AG10803 (cell line): Measurements from ENCODE around the gene ATG9A.
A peak's percentile ranks its signal among the peaks of the same experiment; 100 is the strongest.

Experiments
- DNase-seq: peaks from one replicate; pipeline ENCODE4 v3.0.0; 2010; ENCODE audit warnings: low read depth
- H3K4me3 ChIP-seq: 2 replicates; pipeline ENCODE4 v1.5.1; 2011; ENCODE audit warnings: mild to moderate bottlenecking, low read length, control low read depth
- CTCF ChIP-seq: conservative IDR thresholded peaks from 2 replicates; pipeline ENCODE4 v1.5.1; 2011; ENCODE audit warnings: mild to moderate bottlenecking, low read length, control low read depth, inconsistent platforms

Gene ATG9A, protein sequence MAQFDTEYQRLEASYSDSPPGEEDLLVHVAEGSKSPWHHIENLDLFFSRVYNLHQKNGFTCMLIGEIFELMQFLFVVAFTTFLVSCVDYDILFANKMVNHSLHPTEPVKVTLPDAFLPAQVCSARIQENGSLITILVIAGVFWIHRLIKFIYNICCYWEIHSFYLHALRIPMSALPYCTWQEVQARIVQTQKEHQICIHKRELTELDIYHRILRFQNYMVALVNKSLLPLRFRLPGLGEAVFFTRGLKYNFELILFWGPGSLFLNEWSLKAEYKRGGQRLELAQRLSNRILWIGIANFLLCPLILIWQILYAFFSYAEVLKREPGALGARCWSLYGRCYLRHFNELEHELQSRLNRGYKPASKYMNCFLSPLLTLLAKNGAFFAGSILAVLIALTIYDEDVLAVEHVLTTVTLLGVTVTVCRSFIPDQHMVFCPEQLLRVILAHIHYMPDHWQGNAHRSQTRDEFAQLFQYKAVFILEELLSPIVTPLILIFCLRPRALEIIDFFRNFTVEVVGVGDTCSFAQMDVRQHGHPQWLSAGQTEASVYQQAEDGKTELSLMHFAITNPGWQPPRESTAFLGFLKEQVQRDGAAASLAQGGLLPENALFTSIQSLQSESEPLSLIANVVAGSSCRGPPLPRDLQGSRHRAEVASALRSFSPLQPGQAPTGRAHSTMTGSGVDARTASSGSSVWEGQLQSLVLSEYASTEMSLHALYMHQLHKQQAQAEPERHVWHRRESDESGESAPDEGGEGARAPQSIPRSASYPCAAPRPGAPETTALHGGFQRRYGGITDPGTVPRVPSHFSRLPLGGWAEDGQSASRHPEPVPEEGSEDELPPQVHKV

GRCh38 chr2:219229305-219230058 is at the start of gene ATG9A, which contains the start of gene ANKZF1:
Gene ATG9A, minus strand, starts transcription at chr2:219229636. Its CDS starts 1,612 bp downstream, at chr2:219228024.
Gene ANKZF1, plus strand, starts transcription at chr2:219229806. Its CDS starts 452 bp downstream, at chr2:219230258.
- peak within 1 kb of the TSS; percentile 68 for H3K4me3 ChIP-seq
- DNase-seq: peak; percentile 98
- TF ChIP-seq CTCF: no peak

DNA sequence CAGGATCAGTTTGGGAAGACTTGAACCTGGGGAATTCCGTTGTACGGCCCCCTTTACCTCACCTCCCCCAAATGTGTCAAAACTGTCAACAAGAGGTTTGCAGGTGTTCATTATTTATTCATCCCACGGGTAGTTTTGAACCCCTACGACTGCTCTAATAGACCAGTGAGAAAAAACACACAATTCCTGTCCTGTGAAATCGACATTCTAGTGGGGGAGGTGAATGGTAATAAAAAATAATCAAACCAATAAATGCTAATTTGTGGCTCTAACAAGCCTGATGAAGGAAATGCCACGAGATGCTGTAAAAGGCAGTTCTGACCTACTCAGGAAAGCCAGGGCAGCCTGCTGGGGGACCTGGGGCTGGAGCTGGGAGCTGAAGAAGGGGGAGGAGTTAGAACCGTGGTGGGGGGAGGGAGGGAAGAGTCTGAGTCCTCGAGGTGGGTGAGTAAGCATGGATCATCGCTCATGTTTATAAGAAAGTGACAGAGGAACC is 49.3 kb upstream of the ATG9A start:
- H3K4me3 ChIP-seq: peak overlapping the region; percentile 42
- TF ChIP-seq CTCF: no peak
- DNase-seq: no peak

- H3K4me3 ChIP-seq: no peak overlapping the region
- peak; percentile 84 for DNase-seq
- peak; percentile 91 for TF ChIP-seq CTCF
Measured at GRCh38 chr2:219277703-219278654, 48.5 kb upstream of the ATG9A start.

DNA sequence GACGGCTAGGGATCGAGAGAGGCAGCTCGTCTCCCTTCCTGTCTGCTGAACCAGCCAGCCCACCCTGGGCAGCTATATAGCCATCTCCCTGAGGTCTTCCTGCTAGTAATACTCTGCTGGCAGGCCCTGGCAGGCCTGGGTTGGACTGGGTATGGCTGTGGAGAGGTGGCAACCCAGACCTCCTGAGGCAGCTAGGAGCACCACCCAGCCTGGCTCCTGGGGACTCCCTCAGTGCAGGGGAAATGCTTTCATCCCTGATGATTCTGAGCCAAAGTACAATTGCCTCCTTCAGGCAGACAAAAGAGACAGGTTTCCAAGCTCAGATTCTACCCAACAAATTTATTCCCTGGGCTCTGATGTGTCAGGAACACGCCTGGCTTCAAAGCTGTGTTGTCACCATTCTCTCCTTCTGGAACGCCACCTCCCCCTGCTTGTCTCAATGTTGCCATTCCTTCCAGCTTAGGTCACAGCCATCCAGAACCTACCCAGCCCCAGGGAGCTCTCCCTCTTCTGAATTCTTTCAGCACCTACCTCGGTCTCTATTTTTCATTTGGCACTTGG is 45.0 kb upstream of the ATG9A start:
- peak; percentile 17 for TF ChIP-seq CTCF
- H3K4me3 ChIP-seq: peak overlapping the region; percentile 16; the same call in 1 of the 2 replicates

DNA sequence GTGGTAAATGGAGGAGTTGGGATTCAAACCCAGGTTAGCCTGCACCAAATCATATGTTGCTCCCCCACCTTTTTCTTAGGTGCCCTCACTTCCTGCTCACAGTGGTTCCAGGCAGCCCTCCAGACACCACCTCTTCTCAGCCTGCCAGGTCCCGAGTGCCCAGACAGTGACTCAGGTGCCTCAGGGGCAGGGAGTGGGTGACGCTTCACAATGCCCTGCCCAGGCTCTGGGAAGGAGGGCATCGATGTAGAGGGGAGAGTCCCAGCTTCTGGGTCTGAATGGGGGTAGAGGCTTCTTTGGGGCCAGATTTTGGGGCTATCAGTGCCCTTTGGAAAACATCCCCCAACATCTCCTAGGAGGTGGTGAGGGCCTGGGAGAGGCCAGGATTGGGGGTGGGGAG is 44.5 kb upstream of the ATG9A start:
- TF ChIP-seq CTCF: no peak
- DNase-seq: no peak
- no peak overlapping the region for H3K4me3 ChIP-seq

More for the DNA sequence above, 45.0 kb upstream of the ATG9A start:
- peak; percentile 87 for DNase-seq
